HepG2 (cell line): Measurements from ENCODE around the gene ATP6V1G2. TPM values are rescaled to one million over a fixed set of nuclear protein-coding genes. Genes with fewer than 3 reads are reported as not detected.

Experiments used
- ATF1 ChIP-seq: IDR thresholded peaks from 2 replicates; pipeline ENCODE4 v1.6.1; 2016; ENCODE audit warnings: mild to moderate bottlenecking, control low read depth
- EED ChIP-seq: sonication (generic); formaldehyde crosslinking; IDR thresholded peaks from 2 replicates; pipeline ENCODE4 v1.5.0; 2020; ENCODE audit warnings: mild to moderate bottlenecking, missing genetic modification reagents
- HHEX ChIP-seq: IDR thresholded peaks from 2 replicates; pipeline ENCODE4 v1.6.1; 2016; ENCODE audit warnings: control low read depth
- KAT2B ChIP-seq: fragments of 150-350 bp; IDR thresholded peaks from 2 replicates; pipeline ENCODE4 v1.6.1; 2014; ENCODE audit warnings: low read depth, low read length, borderline replicate concordance
- MATR3 ChIP-seq: sonication (generic); formaldehyde crosslinking; IDR thresholded peaks from 2 replicates; pipeline ENCODE4 v1.4.0; 2020; ENCODE audit warnings: missing genetic modification reagents
- MIER2 ChIP-seq: IDR thresholded peaks from 2 replicates; pipeline ENCODE4 v1.6.1; 2016; ENCODE audit warnings: missing biosample characterization, missing genetic modification reagents
- NCOA1 ChIP-seq: sonication (generic); formaldehyde crosslinking; IDR thresholded peaks from 2 replicates; pipeline ENCODE4 v1.9.0; 2021; ENCODE audit warnings: missing genetic modification reagents
- NFKB2 ChIP-seq: sonication (generic); formaldehyde crosslinking; IDR thresholded peaks from 2 replicates; pipeline ENCODE4 v1.4.0; 2020; ENCODE audit warnings: missing genetic modification reagents, borderline replicate concordance
- NKX3-1 ChIP-seq: sonication (generic); formaldehyde crosslinking; IDR thresholded peaks from 2 replicates; pipeline ENCODE4 v1.5.0; 2020; ENCODE audit warnings: missing genetic modification reagents
- RBFOX2 ChIP-seq: fragments of 200-400 bp; formaldehyde crosslinking; IDR thresholded peaks from 2 replicates; pipeline ENCODE4 v1.6.1; 2017; ENCODE audit warnings: low read depth, mild to moderate bottlenecking, low read length
- SMAD3 ChIP-seq: sonication (generic); formaldehyde crosslinking; IDR thresholded peaks from 2 replicates; pipeline ENCODE4 v1.4.0; 2020; ENCODE audit warnings: missing genetic modification reagents
- SP4 ChIP-seq: sonication (generic); formaldehyde crosslinking; IDR thresholded peaks from 2 replicates; pipeline ENCODE4 v1.8.1; 2023; ENCODE audit warnings: mild to moderate bottlenecking, missing genetic modification reagents
- ZNF274 ChIP-seq: sonication (generic); formaldehyde crosslinking; IDR thresholded peaks from 2 replicates; pipeline ENCODE4 v1.5.1; 2020; ENCODE audit warnings: mild to moderate bottlenecking, missing genetic modification reagents
- ZNF326 ChIP-seq: sonication (generic); formaldehyde crosslinking; IDR thresholded peaks from 2 replicates; pipeline ENCODE4 v1.4.0; 2020; ENCODE audit warnings: missing genetic modification reagents, borderline replicate concordance
- ZNF547 ChIP-seq: sonication (generic); formaldehyde crosslinking; IDR thresholded peaks from 2 replicates; pipeline ENCODE4 v1.5.1; 2020; ENCODE audit warnings: mild to moderate bottlenecking, missing genetic modification reagents
- ZNF567 ChIP-seq: sonication (generic); formaldehyde crosslinking; IDR thresholded peaks from 2 replicates; pipeline ENCODE4 v1.8.1; 2023; ENCODE audit warnings: mild to moderate bottlenecking, missing genetic modification reagents, borderline replicate concordance
- ZNF691 ChIP-seq: sonication (generic); formaldehyde crosslinking; IDR thresholded peaks from 2 replicates; pipeline ENCODE4 v1.4.0; 2020; ENCODE audit warnings: missing genetic modification reagents, low read depth, mild to moderate bottlenecking, borderline replicate concordance
- polyA plus RNA-seq, 8 experiments: library from polyadenylated mRNA; depleted of rRNA in 3 of 8; stranded (reverse) in 7 of 8; unstranded in 1 of 8; fragments of >200 nt; fragmentation: Illumina TruSeq in 4 of 8; extraction: Trizol in 4 of 8; gene quantifications; 2 replicates each; pipeline versions ENCODE4 v1.2.1 to v1.2.3, GENCODE V29; 2011 to 2016; ENCODE audit warnings: low read depth in 4 of 8, missing spikeins in 1 of 8, mixed read lengths in 1 of 8; ENCODE audit not compliant: insufficient read depth in 1 of 8
- total RNA-seq, 5 experiments: library from RNA; depleted of rRNA; stranded (reverse); fragments of >200 nt; fragmentation: Illumina TruSeq; extraction: Trizol; gene quantifications; 2 replicates each; pipeline ENCODE4 v1.2.3, GENCODE V29; 2016; ENCODE audit warnings: low read depth in 1 of 5
- TF ChIP-seq, protein P1 (sequence below): sonication (generic); formaldehyde crosslinking; IDR thresholded peaks from 2 replicates; pipeline ENCODE4; 2020; ENCODE audit warnings: missing genetic modification reagents, mild to moderate bottlenecking, borderline replicate concordance
- TF ChIP-seq, protein P2 (sequence below), 2 experiments: sonication (generic) in 1 of 2; formaldehyde crosslinking in 1 of 2; IDR thresholded peaks; 2 replicates each; pipeline versions ENCODE4 v1.4.0 to v1.6.1; 2016 to 2020; ENCODE audit warnings: borderline replicate concordance in 1 of 2, low read depth in 1 of 2, mild to moderate bottlenecking in 1 of 2, missing genetic modification reagents in 1 of 2

ATP6V1G2 gene
- total and polyA plus RNA-seq, 2 of the 13 experiments (the other 11 are each of a cell fraction or from before 2014, with no cell fraction given) = 0.27 to 0.83 TPM

GRCh38 chr6:31580807-31581433, 34.5 kb upstream of the ATP6V1G2 start (continued):
- TF ChIP-seq, protein P1, sequence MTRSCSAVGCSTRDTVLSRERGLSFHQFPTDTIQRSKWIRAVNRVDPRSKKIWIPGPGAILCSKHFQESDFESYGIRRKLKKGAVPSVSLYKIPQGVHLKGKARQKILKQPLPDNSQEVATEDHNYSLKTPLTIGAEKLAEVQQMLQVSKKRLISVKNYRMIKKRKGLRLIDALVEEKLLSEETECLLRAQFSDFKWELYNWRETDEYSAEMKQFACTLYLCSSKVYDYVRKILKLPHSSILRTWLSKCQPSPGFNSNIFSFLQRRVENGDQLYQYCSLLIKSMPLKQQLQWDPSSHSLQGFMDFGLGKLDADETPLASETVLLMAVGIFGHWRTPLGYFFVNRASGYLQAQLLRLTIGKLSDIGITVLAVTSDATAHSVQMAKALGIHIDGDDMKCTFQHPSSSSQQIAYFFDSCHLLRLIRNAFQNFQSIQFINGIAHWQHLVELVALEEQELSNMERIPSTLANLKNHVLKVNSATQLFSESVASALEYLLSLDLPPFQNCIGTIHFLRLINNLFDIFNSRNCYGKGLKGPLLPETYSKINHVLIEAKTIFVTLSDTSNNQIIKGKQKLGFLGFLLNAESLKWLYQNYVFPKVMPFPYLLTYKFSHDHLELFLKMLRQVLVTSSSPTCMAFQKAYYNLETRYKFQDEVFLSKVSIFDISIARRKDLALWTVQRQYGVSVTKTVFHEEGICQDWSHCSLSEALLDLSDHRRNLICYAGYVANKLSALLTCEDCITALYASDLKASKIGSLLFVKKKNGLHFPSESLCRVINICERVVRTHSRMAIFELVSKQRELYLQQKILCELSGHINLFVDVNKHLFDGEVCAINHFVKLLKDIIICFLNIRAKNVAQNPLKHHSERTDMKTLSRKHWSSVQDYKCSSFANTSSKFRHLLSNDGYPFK (CRISPR knock-in tag) = peak; percentile 81
- 0 out of 2 replicates have a peak, but pooled peaks have one; percentile 42 for TF ChIP-seq ZNF691 (CRISPR knock-in tag)
- peak; percentile 83 for TF ChIP-seq NFKB2 (CRISPR knock-in tag)
- TF ChIP-seq ATF1 (CRISPR knock-in tag) = no peak
- peak; percentile 91; the same call in 1 of the 2 replicates for TF ChIP-seq NCOA1 (CRISPR knock-in tag)
- TF ChIP-seq ZNF547 (CRISPR knock-in tag) = no peak; the same call in 1 of the 2 replicates
- no peak for TF ChIP-seq EED (CRISPR knock-in tag)
- TF ChIP-seq ZNF274 = peak; percentile 84; the same call in 1 of the 2 replicates
- no peak; the same call in 1 of the 2 replicates for TF ChIP-seq SP4 (CRISPR knock-in tag)
- no peak for TF ChIP-seq SMAD3 (CRISPR knock-in tag)
- no peak for TF ChIP-seq MATR3 (CRISPR knock-in tag)
- no peak for TF ChIP-seq MIER2 (CRISPR knock-in tag)
- TF ChIP-seq, protein P2, sequence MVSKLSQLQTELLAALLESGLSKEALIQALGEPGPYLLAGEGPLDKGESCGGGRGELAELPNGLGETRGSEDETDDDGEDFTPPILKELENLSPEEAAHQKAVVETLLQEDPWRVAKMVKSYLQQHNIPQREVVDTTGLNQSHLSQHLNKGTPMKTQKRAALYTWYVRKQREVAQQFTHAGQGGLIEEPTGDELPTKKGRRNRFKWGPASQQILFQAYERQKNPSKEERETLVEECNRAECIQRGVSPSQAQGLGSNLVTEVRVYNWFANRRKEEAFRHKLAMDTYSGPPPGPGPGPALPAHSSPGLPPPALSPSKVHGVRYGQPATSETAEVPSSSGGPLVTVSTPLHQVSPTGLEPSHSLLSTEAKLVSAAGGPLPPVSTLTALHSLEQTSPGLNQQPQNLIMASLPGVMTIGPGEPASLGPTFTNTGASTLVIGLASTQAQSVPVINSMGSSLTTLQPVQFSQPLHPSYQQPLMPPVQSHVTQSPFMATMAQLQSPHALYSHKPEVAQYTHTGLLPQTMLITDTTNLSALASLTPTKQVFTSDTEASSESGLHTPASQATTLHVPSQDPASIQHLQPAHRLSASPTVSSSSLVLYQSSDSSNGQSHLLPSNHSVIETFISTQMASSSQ (IDR thresholded peaks at IDR 0.05; ENCODE audit: low read depth) = no peak
- TF ChIP-seq, protein P2 (CRISPR knock-in tag; IDR thresholded peaks at IDR 0.05; ENCODE audit: borderline replicate concordance) = peak; percentile 55; the same call in 1 of the 2 replicates
- TF ChIP-seq HHEX (CRISPR knock-in tag) = no peak
- peak; percentile 75; the same call in 1 of the 2 replicates for TF ChIP-seq ZNF567 (CRISPR knock-in tag)
- 0 out of 2 replicates have a peak, but pooled peaks have one; percentile 63 for TF ChIP-seq ZNF326 (CRISPR knock-in tag)
- peak; percentile 61; the same call in 1 of the 2 replicates for TF ChIP-seq RBFOX2
- no peak for TF ChIP-seq KAT2B
- no peak for TF ChIP-seq NKX3-1
